Esophagus muscularis mucosa (tissue), 4 donors: ENCODE results near the gene CRKL. TPM values are rescaled to one million over a fixed set of nuclear protein-coding genes. Genes with fewer than 3 reads are reported as not detected.
A peak's percentile ranks its signal among the peaks of the same experiment; 100 is the strongest.

Experiments
- DNase-seq: peaks from one replicate; pipeline ENCODE4 v3.0.0-alpha.2; 2017; ENCODE audit errors: extremely low spot score
- H3K27ac ChIP-seq, 4 donors: fragments of 200-600 bp; sonication (generic); replicated peaks in 1 of 4; 1 replicate in 3 of 4; 2 replicates in 1 of 4; pipeline ENCODE4 v1.5.1; 2016 to 2019; ENCODE audit warnings: mild to moderate bottlenecking in 1 of 4
- H3K27me3 ChIP-seq, 4 donors: fragments of 200-600 bp; sonication (generic); one replicate each; pipeline versions ENCODE4 v1.5.1 to v1.6.0; 2016 to 2019
- H3K36me3 ChIP-seq, 4 donors: fragments of 200-600 bp; sonication (generic); one replicate each; pipeline ENCODE4 v1.5.1; 2016 to 2019
- H3K4me1 ChIP-seq, 4 donors: fragments of 200-600 bp; sonication (generic); one replicate each; pipeline ENCODE4 v1.5.1; 2016 to 2019
- H3K4me3 ChIP-seq, 4 donors: fragments of 200-600 bp; sonication (generic); 1 replicate in 2 of 4; 2 replicates in 2 of 4; pipeline ENCODE4 v1.5.1; 2016 to 2019; ENCODE audit warnings: mild to moderate bottlenecking in 4 of 4, moderate library complexity in 1 of 4
- H3K9me3 ChIP-seq, 4 donors: fragments of 200-600 bp; sonication (generic); 1 replicate in 3 of 4; 2 replicates in 1 of 4; pipeline ENCODE4 v1.5.1; 2016 to 2019
- CTCF ChIP-seq, 3 experiments: fragments of 200-600 bp in 2 of 3; fragments of 450-650 bp in 1 of 3; sonication (generic) in 2 of 3; IDR thresholded peaks; one replicate each; pipeline ENCODE4 v1.5.1; 2017 to 2019; ENCODE audit warnings: antibody characterized with exemption in 3 of 3, mild to moderate bottlenecking in 2 of 3, moderate library complexity in 1 of 3
- EP300 ChIP-seq: sonication (generic); formaldehyde crosslinking; IDR thresholded peaks from one replicate; pipeline ENCODE4 v1.6.1; 2017; ENCODE audit warnings: antibody characterized with exemption
- POLR2A ChIP-seq: fragments of 450-650 bp; IDR thresholded peaks from one replicate; pipeline ENCODE4 v1.6.1; 2017; ENCODE audit warnings: antibody characterized with exemption, moderate library complexity, mild to moderate bottlenecking, low read depth
- POLR2AphosphoS5 ChIP-seq, 2 donors: sonication (generic); formaldehyde crosslinking; IDR thresholded peaks; one replicate each; pipeline ENCODE4 v1.6.1; 2017; ENCODE audit warnings: antibody characterized with exemption in 2 of 2
- WGBS: methylation state at CpG from one replicate; pipeline ENCODE4 v1.1.5; 2018; 5-methylcytosine and 5-hydroxymethylcytosine counted together
- intact Hi-C: fragments of 100-400 bp; cut with DNase I; formaldehyde crosslinking; loops from one replicate; pipeline ENCODE4 v1.15.1; 2023
- total RNA-seq, 4 donors: library from RNA; depleted of rRNA; stranded (reverse); fragments of >200 nt; gene quantifications; one replicate each; pipeline versions ENCODE4 v1.1.0 to v1.2.1, GENCODE V29; 2016

CRKL gene
- total RNA-seq, 4 donors from 2014 or later: 34.9 to 56.2 (median 47.9) TPM

- Histone ChIP-seq H3K4me1 (peaks cover 31 to 47% (median 37%) of the 10 kb centered on the region in 4 donors), H3K27ac (peak overlapping the region; percentile 98 to 100 (median 99)), H3K9me3 (no peaks in the 10 kb centered on the region), H3K4me3 (peak overlapping the region; percentile 70 to 91 (median 78)), H3K36me3 (peaks cover 20 to 60% (median 58%) of the 10 kb centered on the region in 4 donors), H3K27me3 (no peaks in the 10 kb centered on the region)
- TF ChIP-seq CTCF (IDR thresholded peaks at IDR 0.05) (no peak), EP300 (no peak)
- DNase-seq: no peak
- intact Hi-C loops: loop anchor here (2.0 to 5.0 kb wide), 2 partner anchors 17 to 82 kb away; partner anchors contain the start of genes CRKL and LZTR1
- 80% methylated on average over 6 of the region's 27 CpGs for WGBS
These were observed 82.4 kb downstream of the CRKL start for GRCh38 chr22:20999350-21000206.

GRCh38 chr22:21000207-21000986 lies 83.2 kb downstream of the CRKL start:
- Histone ChIP-seq H3K27me3 (no peaks in the 10 kb centered on the region), H3K4me1 (peaks cover 31 to 47% (median 37%) of the 10 kb centered on the region in 4 donors), H3K36me3 (peaks cover 17 to 52% (median 50%) of the 10 kb centered on the region in 4 donors), H3K9me3 (no peaks in the 10 kb centered on the region), H3K27ac (peak overlapping the region; percentile 98 to 100 (median 99)), H3K4me3 (peak overlapping the region; percentile 70 to 91 (median 78))
- intact Hi-C loops: loop anchor here (5.0 kb wide), 1 partner anchor 83 kb away; the partner anchor contains the start of gene CRKL
- DNase-seq: no peak
- WGBS: 22% methylated on average over 10 of the region's 22 CpGs
- TF ChIP-seq POLR2A (no peak), CTCF (IDR thresholded peaks at IDR 0.05) (no peak), EP300 (no peak), POLR2AphosphoS5 (IDR thresholded peaks at IDR 0.05) (no peak)

- WGBS: 0% methylated on average over 1 of the region's 26 CpGs
- Histone ChIP-seq H3K4me1 (peaks cover 31 to 47% (median 37%) of the 10 kb centered on the region in 4 donors), H3K27me3 (no peaks in the 10 kb centered on the region), H3K4me3 (peak overlapping the region; percentile 70 to 91 (median 78)), H3K9me3 (no peaks in the 10 kb centered on the region), H3K27ac (peak overlapping the region; percentile 98 to 100 (median 99)), H3K36me3 (peaks cover 10 to 45% (median 43%) of the 10 kb centered on the region in 4 donors)
- intact Hi-C loops: loop anchor here (5.0 kb wide), 1 partner anchor 84 kb away; the partner anchor contains the start of gene CRKL
- DNase-seq: no peak
- TF ChIP-seq EP300: no peak
- no peak for TF ChIP-seq POLR2AphosphoS5 (IDR thresholded peaks at IDR 0.05)
- no peak for TF ChIP-seq POLR2A
- no peak for TF ChIP-seq CTCF (IDR thresholded peaks at IDR 0.05)
These were observed 83.9 kb downstream of the CRKL start for GRCh38 chr22:21000987-21001600.

GRCh38 chr22:21001601-21002325 lies 84.6 kb downstream of the CRKL start, which contains the start of gene THAP7:
Gene THAP7 (minus strand): TSS chr22:21002118. CDS start chr22:21001911, 207 bp downstream.
- TF ChIP-seq POLR2A: peak; percentile 78
- TF ChIP-seq POLR2AphosphoS5 (IDR thresholded peaks at IDR 0.05): peak; percentile 95 to 98
- TF ChIP-seq CTCF (IDR thresholded peaks at IDR 0.05): no peak

More at GRCh38 chr22:21001601-21002325, 84.6 kb downstream of the CRKL start, which contains the start of gene THAP7:
- Histone ChIP-seq H3K9me3 (no peaks in the 10 kb centered on the region), H3K4me1 (peaks cover 31 to 47% (median 37%) of the 10 kb centered on the region in 4 donors), H3K27me3 (no peaks in the 10 kb centered on the region), H3K4me3 (peak within 1 kb of the TSS; percentile 70 to 91 (median 78)), H3K27ac (peak within 1 kb of the TSS; percentile 98 to 100 (median 99)), H3K36me3 (peaks cover 4 to 38% (median 37%) of the 10 kb centered on the region in 4 donors)
- WGBS: 0% methylated on average over 1 of the region's 83 CpGs
- peak; percentile 99 for DNase-seq
- intact Hi-C loops: loop anchor here (5.0 kb wide), 1 partner anchor 84 kb away; the partner anchor contains the start of gene CRKL
